ENCODE data around the gene CARS2. TPM values are rescaled to one million over a fixed set of nuclear protein-coding genes. Genes with fewer than 3 reads are reported as not detected.

The CARS2 gene
- total RNA-seq, 1 experiment from 2014 or later: 24.8 TPM

DNA sequence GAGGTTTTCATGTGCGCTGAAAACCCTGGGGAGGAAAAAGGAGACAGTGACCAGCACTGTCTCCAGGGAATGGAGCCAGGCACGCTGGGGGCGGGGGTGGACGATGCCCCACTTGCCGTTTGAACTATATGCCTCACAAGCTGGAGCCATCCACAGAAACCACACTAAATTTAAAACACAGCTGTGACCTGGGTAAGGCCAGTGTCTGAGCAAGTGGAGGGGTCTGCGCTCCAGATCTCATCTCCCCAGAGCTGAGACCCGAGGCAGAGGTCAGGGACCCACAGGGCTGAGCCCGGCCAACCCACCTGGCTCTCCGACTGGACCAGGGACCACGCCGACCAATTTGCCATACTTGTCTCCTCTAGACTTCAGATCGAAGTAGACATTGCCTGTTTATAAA is 23.2 kb downstream of the CARS2 start:
- intact Hi-C loops (cut with micrococcal nuclease; ENCODE audit: unreplicated experiment): no loop called here
- H3K27me3 Mint-ChIP-seq (ENCODE audit: unreplicated experiment): no peaks in the 10 kb centered on the region
- H3K4me1 Mint-ChIP-seq (ENCODE audit: low read depth, unreplicated experiment): no peaks in the 10 kb centered on the region
- no peaks in the 10 kb centered on the region for H3K9me3 Mint-ChIP-seq (ENCODE audit: low read depth, unreplicated experiment)
- no peak overlapping the region for H3K4me3 Mint-ChIP-seq (ENCODE audit: low read depth, unreplicated experiment)
- CTCF ChIA-PET: interaction anchor here (0.7 to 1.0 kb wide), 2 partner anchors 89 to 227 kb away, joined by 3 read pairs; no protein-coding TSS in a partner anchor
- H3K36me3 Mint-ChIP-seq (ENCODE audit: insufficient read depth, unreplicated experiment): peaks cover 9% of the 10 kb centered on the region
- BruUV-seq (replicated peaks): no TSS peak
- no peak for TF ChIP-seq CTCF (IDR thresholded peaks at IDR 0.05; ENCODE audit: unreplicated experiment)
- DNase-seq: no peak
- no peak overlapping the region for H3K27ac Mint-ChIP-seq (ENCODE audit: unreplicated experiment)

DNA sequence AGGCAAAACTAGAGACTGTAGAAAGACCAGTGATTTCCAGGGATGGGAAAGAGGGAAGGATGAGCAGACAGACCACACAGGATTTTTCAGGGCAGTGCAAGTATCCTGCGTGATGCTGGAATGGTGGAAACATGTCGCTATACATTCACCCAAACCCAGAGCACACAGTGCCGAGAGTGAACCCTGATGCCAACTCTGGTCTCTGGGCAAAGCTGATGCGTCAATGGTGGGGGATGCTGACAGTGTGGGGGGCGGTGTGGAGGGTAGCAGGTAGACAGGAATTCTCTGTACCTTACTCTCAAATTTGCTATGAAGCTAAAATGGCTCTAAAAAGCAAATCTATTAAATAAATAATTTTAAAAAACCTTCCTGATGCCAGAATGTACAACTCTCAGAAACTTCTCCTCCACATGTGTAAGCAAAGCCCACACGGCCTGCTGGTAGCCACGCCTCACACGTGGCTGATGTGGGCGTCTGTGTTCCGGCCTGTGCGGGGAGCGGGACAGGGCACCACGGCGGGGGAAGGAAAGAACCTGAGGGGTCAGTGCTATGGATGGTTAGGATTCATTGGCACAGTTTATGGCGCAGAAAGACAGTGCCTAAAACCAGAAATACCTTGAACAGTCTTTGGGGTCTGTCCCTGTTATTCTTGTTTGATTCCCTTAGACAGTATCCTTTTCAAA is 23.9 kb downstream of the CARS2 start:
- H3K36me3 Mint-ChIP-seq (ENCODE audit: insufficient read depth, unreplicated experiment): peaks cover 9% of the 10 kb centered on the region
- CTCF ChIA-PET: no interaction called here
- H3K27me3 Mint-ChIP-seq (ENCODE audit: unreplicated experiment): no peaks in the 10 kb centered on the region
- H3K27ac Mint-ChIP-seq (ENCODE audit: unreplicated experiment): no peak overlapping the region
- intact Hi-C loops (cut with micrococcal nuclease; ENCODE audit: unreplicated experiment): no loop called here
- DNase-seq: no peak
- no peak for TF ChIP-seq CTCF (IDR thresholded peaks at IDR 0.05; ENCODE audit: unreplicated experiment)
- H3K4me3 Mint-ChIP-seq (ENCODE audit: low read depth, unreplicated experiment): no peak overlapping the region
- no peaks in the 10 kb centered on the region for H3K9me3 Mint-ChIP-seq (ENCODE audit: low read depth, unreplicated experiment)
- no peaks in the 10 kb centered on the region for H3K4me1 Mint-ChIP-seq (ENCODE audit: low read depth, unreplicated experiment)
- BruUV-seq (replicated peaks): no TSS peak

GRCh38 chr13:110680852-110681251 is 25.1 kb downstream of the CARS2 start:
- Mint-ChIP-seq H3K36me3 (ENCODE audit: insufficient read depth, unreplicated experiment) (peaks cover 13% of the 10 kb centered on the region), H3K27me3 (ENCODE audit: unreplicated experiment) (no peaks in the 10 kb centered on the region), H3K27ac (ENCODE audit: unreplicated experiment) (no peak overlapping the region), H3K9me3 (ENCODE audit: low read depth, unreplicated experiment) (no peaks in the 10 kb centered on the region), H3K4me1 (ENCODE audit: low read depth, unreplicated experiment) (no peaks in the 10 kb centered on the region), H3K4me3 (ENCODE audit: low read depth, unreplicated experiment) (no peak overlapping the region)
- CTCF ChIA-PET: no interaction called here
- intact Hi-C loops (cut with micrococcal nuclease; ENCODE audit: unreplicated experiment): no loop called here
- no peak for TF ChIP-seq CTCF (IDR thresholded peaks at IDR 0.05; ENCODE audit: unreplicated experiment)
- DNase-seq: no peak
- BruUV-seq (replicated peaks): no TSS peak

DNA sequence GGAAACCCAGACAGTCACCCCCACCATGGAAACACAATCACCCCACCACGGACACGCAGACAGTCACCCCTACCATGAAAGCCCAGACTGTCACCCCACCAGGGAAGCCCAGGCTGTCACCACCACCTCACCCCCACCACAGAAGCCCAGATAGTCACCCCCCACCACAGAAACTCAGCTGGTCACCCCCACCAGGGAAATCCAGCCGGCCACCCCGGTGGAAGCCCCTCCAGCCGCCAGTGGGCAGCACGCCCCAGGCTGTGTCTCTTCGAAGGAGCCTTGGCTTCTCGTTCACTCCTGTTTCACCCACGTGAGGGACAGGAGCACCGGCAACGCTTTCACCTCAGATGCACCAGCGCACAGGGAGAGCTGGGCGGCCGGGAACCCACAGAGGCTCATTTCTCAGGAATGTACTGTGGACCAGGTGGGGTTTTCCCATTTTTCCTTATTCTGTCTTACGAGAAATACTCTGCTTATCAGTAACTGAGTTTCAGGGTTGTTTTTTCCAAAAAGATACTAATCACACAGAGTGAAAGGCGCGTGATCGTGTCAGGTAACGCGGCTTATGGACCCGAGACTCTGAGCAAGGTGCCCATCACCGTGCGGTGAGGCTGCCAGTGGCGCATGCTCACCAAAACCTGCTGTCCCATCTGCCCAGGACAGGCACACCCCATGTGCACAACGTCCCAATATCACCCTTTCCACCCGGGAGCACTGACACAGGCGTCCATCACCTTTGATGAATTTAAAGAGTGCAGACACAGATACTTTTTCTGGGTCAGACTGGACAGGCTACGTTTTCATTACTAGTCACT is 28.0 kb downstream of the CARS2 start:
- DNase-seq: no peak
- no peak overlapping the region for H3K27ac Mint-ChIP-seq (ENCODE audit: unreplicated experiment)
- no peaks in the 10 kb centered on the region for H3K9me3 Mint-ChIP-seq (ENCODE audit: low read depth, unreplicated experiment)
- H3K4me3 Mint-ChIP-seq (ENCODE audit: low read depth, unreplicated experiment): no peak overlapping the region
- CTCF ChIA-PET: no interaction called here
- intact Hi-C loops (cut with micrococcal nuclease; ENCODE audit: unreplicated experiment): no loop called here
- no peaks in the 10 kb centered on the region for H3K4me1 Mint-ChIP-seq (ENCODE audit: low read depth, unreplicated experiment)
- TF ChIP-seq CTCF (IDR thresholded peaks at IDR 0.05; ENCODE audit: unreplicated experiment): no peak
- no peaks in the 10 kb centered on the region for H3K27me3 Mint-ChIP-seq (ENCODE audit: unreplicated experiment)
- no TSS peak for BruUV-seq (replicated peaks)
- peaks cover 9% of the 10 kb centered on the region for H3K36me3 Mint-ChIP-seq (ENCODE audit: insufficient read depth, unreplicated experiment)

All from Calu3 (cell line).